ENCODE results near the gene TBC1D14.
"Not testable (repeated sequence)": the region's sequence is repeated elsewhere in the genome, so short reads cannot be mapped to it uniquely, and the experiment has no call there.

The TBC1D14 gene

DNA sequence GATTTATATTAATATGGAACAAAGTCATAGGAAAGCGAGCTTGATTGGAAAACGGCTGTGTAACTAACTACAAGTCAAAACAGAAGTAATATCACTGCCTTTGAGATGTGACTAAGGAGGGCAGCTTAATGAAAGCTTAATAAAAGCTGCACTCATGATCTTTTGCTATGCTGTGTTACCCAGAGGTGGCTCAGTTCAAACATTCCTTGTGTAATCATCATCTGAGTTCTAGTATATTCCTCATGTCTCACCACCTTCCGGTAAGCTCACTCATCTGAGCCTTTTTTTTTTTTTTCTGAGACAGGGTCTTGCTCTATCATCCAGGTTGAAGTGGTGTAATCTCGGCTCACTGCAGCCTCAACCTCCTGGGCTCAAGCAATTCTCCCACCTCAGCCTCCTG, 153.2 kb downstream of the TBC1D14 start:
- DNase-seq (ENCODE audit: low spot score): no peak

DNA sequence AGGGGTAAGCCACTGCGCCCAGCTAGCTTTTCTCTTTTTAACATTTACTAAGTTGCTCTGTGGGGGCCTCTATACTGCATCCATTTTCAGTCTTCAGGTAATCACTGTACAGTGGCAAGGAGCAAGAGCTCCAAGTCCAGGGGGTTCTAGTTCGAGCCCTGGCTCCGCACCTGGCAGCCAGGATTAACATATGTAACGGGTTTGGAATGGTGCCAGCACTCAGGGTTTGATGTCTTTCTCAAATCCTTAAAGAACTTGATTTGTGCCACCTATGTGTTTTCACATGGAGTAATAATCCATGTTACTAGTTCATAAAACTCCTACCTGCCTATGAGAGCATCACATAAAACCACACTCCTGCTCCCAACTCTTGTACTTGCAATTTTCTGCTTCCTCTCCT, 153.7 kb downstream of the TBC1D14 start:
- no peak for DNase-seq (ENCODE audit: low spot score)

DNA sequence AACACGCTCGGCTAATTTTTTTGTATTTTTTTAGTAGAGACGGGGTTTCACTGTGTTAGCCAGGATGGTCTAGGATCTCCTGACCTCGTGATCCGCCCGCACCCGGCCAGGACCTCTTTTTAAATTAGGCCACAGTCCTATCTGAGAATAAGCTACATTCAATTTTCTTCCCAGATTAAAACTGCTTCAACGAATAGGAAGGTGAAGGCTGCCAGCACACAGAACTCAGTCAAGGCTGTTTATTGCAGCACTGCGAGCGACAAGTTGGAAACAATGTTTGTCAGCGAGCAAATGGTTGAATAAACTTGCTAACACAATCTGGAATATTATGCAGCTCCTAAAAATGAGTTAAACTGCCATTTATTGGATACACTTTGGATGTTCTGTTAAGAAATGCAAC, 156.4 kb downstream of the TBC1D14 start:
- DNase-seq (ENCODE audit: low spot score): no peak

DNA sequence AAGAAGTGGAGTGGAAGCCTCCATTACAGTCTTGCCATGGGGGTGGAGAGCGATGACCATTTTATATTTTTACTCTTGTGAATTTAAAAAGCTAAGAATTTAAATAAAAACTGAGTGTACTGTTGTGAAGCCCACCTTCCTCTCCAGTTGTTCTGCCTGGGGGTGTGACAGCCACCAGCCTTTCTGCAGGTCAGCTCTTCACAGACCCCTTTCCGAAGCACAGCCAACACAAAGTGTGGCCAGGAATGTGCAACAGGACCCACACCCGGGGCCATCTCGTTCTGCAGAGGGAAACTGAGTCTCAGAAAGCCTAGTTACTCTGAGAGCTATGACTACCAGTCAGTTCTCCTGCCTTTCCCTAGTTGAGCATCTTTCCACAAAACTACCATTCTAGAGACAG, 156.9 kb downstream of the TBC1D14 start:
- DNase-seq (ENCODE audit: low spot score): no peak

DNA sequence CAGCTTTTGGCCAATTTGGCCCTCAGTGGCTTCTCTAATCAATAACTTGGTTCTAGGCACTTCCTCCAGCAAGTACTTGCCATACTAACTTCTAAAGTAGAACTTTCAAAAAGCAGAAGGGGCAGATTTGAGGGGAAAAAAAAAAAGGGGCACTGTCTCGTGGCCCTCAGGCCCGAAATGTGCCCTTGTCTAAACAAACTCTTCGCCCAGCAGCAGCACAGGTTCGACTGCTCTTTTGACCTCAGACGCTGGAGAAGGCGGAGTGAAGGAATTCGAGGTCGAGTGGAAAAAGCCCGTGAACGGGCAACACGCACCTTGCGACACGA, 157.5 kb downstream of the TBC1D14 start:
- no peak for DNase-seq (ENCODE audit: low spot score)

DNA sequence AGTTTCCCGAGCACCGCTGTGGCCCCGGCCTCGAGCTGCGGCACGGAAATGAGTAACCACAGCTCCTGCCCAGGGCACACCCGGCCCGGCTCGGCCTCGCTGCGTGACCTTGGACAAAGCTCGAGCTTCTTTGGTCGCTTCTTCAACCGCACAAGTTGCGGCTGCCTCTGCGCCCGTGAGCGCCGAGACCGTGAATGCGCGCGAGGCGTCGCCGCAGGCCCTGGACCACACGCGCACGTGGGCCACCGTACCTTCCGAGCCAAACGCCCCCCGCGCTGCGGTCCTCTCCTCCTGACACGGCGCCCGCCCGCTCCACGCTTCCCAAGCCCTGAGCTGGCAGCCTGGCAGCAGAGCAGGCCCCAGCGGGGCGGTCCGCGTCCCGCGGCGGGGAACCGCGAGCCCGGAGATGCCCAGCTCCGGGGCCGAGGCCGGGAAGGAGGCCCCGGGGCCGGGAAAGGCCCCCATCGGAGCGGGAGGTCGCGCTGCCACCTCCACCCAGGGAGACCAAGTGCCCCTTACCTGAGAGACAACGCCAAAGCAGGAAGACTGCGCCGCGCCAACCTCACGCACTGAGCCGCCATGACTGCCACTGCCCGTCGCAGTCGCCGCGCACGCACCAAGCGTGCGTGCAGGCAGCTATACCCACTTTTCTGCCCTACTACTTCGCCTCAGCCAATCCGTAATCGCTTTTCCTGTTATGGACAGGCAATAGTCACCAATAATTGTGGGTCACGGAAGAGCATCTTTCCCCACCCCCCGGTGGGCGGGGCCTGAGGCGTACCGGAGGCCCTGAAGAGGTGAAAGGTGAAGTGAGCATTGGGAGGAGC, 158.0 kb downstream of the TBC1D14 start, which contains the start of gene GRPEL1:
TSS of gene GRPEL1 (minus strand) at position 613 of the 827 bp plus-strand sequence. CDS start at position 581, 32 bp downstream.
- DNase-seq (ENCODE audit: low spot score): peak; percentile 98

DNA sequence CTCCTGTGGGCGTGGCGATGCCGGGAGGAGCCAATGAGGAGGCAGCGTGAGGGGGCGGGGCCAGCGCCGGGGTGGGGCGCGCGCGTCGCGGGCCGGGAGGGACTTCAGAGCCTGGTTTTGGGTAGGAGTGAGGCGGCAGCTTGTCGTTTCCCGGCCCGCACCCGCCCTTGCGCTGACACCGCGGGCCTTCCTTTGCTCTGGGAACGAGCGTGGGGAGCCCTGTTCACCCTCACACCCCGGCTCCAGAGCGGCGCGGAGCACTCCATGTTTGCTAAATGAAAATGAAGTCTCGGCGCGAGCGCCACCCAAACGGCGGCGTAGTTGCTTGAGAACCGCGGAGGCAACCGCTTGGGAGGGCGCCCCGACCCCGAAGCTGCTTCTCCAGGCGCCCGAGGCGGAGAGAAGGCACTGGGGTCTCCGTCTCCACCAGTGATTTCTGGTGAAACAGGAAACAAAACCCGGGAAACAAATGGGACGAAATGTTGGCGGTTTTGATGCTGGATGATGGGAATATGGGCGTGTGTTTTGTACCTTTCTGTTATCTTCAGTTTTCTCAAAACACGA, 158.7 kb downstream of the TBC1D14 start:
- DNase-seq (ENCODE audit: low spot score): no peak

DNA sequence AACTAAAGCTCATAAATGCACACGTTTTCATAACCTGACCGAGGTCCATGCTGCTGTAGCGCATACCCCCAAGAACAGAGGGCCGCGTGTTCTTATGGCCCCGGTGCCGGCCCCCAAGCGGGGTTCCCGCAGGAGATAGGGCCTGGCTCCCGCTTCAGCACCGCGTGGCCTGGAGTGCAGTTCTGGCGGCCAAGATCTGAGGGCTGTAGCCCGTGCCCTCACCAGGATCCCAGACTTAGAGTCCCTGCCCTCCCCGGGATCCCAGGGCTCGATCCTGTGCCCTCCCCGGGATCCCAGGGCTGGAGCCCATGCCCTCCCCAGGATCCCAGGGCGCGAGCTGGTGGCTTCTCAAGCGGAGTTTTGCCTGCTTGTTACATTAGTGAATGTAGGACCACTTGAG, 159.3 kb downstream of the TBC1D14 start:
- no peak for DNase-seq (ENCODE audit: low spot score)

DNA sequence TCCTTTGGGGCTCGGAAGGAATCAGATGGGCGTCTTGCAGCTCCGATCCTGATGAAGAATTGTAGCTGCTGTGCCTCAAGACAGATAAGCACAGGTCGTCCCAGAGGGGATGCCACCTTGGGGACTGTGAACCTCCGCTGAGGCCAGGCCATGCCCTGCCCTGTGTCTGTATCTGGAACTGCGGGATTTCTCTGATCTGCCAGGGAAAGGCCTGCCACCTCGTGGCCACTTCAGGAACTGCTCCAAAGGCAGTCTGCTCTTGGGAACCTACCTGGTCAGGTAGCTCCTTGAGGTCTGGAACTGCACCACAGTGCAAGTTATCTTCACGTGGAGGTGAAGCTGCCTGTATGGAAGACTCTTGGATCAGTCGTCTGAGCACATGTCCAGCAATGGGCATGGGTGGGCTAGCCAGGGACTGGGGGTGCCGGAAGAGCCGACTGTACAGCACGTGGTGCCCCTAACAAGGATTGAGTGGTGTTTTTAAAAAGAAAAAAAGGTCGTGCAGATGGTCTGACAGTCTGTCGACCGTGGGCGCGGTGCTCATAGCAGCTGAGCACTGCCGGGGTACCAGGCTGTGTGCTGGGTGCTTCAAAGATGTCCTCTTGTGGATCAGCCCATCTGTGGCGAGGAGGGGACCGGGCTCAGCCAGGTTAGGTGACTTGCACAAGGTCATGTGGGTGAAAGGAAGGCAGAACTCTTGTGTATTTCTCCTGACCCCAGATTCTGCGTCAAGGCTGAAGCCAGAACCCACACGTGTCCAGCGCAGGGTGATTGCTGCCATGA, 161.3 kb downstream of the TBC1D14 start:
- DNase-seq (ENCODE audit: low spot score): peak; percentile 72

DNA sequence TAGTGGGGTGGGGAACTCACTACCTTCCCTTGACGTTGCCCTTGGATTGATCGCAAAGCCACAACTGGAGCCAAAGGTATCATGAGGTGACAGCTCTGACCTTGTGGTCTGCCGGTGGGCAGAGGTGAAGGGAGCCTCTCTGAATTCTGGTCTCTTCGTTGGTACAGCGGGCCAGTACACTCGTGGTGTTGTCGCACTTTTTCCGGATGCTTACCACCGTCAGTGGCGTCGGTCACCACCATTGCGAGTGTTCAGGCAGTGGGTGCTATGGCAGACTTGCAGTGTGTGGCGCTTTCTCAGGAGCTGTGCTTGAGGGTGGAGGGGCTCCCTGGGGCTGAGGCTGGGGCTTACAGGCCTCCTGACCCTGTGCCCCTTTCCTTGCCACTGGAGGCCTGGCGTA, 163.4 kb downstream of the TBC1D14 start:
- DNase-seq (ENCODE audit: low spot score): no peak

DNA sequence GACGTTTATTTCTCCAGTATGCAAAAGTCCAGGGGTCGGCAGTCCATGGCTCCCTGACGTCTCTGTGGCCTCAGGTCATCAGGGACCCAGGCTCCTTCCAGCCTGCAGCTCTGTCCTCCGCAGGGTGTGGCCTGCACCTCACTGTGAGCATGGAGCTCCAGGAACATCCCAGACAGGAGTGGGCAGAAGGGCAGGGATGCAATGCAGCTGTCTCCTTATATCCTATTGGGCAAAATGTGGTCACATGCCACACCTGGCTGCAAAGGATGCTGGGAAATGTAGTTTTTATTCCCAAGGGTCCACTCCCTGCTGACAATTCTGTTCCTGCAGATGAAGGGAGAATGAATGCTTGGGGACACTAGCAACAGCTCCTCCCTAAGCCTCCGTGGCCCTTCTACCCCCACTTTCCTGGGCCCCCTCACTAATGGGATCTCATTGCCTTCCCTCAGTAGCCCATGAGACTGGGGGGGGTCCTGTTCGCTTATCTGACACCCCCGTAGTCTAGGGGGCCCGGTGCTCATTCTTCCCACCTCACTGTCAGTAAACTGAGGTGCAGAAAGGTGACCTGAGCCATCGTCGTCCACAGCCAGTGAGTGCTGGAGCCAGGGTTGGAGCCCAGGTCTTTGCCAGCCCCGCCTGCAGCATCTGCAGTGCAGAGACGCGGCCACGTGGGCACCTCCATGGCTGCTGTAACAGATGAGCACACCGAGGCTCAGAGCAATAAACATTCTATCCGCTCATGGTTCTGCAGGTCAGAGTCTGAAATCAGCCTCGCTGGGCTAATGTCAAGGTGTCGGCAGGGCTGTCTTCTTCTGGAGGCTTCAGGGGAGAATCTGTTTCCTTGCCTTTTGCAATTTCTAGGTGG, 164.1 kb downstream of the TBC1D14 start:
- DNase-seq (ENCODE audit: low spot score): peak; percentile 76

DNA sequence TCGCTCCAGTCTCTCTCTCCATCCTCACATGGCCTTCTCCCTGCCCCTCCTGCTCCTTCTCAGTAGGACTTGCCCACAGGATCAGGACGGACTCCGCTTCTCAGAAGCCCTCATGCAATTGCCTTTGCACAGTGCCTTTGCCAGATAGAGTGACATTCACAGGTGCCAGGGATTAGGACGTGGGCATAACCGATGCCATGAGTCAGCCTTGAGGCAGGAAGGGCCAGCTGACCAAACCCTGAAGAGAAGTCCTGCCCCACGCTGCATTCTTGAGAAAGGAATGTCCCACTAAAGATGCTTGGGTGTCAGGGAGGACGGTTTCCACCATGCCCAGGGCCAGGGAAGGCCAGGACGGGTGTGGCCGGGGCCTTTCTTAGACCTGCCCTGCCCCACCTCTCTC, 164.8 kb downstream of the TBC1D14 start:
- DNase-seq (ENCODE audit: low spot score): no peak

DNA sequence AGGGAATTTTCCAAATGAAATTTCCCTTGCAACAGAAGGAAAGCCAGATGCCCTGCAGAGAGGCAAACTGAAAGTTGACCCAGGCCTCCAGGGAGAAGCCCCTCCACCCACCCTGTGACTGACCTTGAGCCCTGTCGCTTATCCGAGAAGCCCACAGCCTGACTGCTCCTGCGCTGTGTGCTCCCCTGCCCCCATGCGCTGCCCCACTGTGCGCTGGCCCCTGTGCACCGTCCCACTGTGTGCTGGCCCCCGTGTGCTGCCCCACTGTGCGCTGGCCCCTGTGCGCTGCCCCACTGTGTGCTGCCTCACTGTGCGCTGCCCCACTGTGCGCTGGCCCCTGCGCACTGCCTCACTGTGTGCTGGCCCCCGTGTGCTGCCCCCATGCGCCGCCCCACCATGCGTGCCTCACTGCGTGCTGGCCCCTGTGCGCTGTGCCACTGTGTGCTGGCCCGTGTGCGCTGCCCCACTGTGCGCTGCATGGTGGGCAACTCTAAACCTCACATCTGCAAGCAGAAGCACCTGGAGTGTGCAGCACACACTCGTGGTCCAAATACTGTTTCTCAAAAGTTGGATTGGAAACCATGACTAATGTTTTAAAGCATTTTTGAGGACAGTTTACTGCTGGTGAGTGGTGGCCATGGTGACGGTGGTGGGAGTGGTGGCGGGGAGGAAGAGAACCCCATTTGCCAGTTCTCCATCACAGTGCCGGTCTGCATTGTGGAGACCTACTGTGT, 166.5 kb downstream of the TBC1D14 start:
- peak; percentile 34 for DNase-seq (ENCODE audit: low spot score)

DNA sequence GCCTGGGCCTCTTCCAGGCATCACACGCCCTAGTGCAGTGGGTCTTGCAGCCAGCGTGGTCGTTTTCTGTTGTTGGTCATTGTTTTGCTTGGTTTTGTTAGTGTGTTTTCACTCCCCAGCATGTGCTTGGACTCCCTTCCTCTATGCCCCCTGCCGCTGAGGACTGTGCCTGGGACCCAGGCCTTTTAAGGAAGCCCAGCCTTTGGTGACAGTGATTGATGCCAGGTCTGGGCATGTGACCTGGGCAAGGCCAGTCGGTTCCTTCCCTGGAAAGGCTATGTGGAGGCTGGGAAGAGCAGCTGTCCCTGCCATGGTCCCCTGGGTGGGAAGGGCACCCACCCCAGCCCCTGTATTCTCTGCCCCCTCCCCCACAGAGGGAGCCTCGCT, 167.1 kb downstream of the TBC1D14 start:
- DNase-seq (ENCODE audit: low spot score): no peak

DNA sequence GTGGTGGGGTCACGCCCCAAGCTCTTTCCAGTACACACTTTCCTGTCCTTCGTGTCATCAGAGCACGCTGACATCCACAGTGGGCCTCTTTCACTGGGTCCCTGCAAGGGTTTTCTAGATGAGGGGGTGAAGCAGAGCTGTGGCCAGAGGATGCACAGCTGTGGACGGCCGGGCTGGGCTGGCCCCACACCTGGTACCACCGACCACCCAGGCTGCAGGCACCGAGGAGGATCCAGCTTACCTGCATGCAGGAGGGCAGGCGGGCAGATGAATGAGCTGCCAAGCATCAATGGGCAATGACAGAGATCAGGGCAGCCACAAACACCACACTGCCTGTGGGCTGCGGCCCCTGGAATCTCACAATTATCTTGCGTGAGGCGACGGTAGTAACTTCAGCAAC, 167.7 kb downstream of the TBC1D14 start:
- DNase-seq (ENCODE audit: low spot score): no peak

DNA sequence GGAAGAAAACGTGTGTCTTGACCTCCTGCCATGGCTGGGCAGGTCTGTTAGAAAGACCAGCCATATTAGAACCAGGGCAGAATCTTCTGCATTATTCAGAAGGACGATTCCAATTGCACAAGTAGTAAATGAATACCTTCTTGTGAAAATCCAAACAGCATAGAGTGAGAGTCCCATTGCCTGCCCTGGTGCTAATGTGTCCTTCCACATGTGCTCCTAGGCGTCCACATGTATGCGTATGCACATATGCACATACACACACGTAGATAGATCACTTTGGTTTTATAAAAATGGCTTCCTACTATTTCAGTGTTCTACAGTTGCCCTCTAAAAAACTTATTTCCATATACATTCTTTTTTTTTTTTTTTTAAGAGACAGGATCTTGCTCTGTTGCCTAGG, 168.4 kb downstream of the TBC1D14 start:
- DNase-seq (ENCODE audit: low spot score): no peak

DNA sequence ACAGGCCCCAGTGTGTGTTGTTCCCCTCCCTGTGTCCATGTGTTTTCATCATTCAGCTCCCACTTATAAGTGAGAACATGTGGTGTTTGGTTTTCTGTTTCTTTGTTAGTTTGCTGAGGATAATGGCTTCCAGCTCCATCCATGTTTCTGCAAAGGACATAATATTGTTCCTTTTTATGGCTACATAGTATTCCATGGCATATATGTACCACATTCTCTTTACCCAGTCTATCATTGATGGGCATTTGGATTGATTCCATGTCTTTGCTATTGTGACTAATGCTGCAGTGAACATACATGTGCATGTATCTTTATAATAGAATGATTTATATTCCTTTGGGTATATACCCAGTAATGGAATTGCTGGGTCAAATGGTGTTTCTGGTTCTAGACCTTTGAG, 169.9 kb downstream of the TBC1D14 start:
- DNase-seq (ENCODE audit: low spot score): not testable (repeated sequence)

DNA sequence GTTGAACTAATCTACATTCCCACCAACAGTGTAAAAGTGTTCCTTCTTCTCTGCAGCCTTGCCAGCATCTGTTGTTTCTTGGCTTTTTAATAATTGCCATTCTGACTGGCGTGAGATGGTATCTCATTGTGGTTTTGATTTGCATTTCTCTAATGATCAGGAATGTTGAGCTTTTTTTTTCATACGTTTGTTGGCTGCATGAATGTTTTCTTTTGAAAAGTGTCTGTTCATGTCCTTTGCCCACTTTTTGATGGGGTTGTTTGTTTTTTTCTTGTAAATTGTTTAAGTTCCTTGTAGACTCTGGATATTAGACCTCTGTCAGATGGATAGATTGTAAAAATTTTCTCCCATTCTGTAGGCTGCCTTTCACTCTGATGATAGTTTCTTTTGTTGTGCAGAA, 170.3 kb downstream of the TBC1D14 start:
- not testable (repeated sequence) for DNase-seq (ENCODE audit: low spot score)

Data from hepatic stellate cell (primary cell).